Gastrocnemius medialis (tissue), 4 donors: ENCODE measurements around the gene KLHL18.

Source experiments
- POLR2A ChIP-seq, 2 donors: fragments of 450-650 bp; IDR thresholded peaks; one replicate each; pipeline ENCODE4 v1.6.1; 2017; ENCODE audit warnings: antibody characterized with exemption in 2 of 2, mild to moderate bottlenecking in 2 of 2, moderate library complexity in 2 of 2
- TF ChIP-seq, protein P1 (sequence below), 5 experiments: fragments of 450-650 bp in 3 of 5; fragments of 200-600 bp in 2 of 5; sonication (generic) in 2 of 5; IDR thresholded peaks in 4 of 5; conservative IDR thresholded peaks in 1 of 5; 1 replicate in 4 of 5; 2 replicates in 1 of 5; pipeline ENCODE4 v1.5.1; 2016 to 2019; ENCODE audit warnings: antibody characterized with exemption in 5 of 5, mild to moderate bottlenecking in 3 of 5, moderate library complexity in 3 of 5

DNA sequence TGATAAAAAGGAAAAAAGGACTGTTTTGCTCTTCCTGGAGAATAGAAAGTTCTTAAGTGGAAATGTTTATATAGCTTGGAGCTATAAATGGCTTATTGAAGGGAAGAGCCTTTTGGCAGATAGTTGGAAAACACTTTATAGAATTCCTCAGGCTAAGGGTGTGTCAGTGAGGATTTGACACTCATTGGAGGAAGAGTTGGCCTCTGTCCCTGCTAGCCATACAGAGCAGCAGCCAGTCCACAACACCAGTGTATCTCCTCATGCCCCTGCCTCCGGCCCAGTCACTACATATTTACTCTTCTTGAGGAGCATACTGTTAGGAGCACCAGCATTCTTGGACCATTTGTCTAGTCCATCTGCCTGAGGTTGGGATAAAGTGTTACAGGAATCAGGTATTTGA is 36.2 kb downstream of the KLHL18 start:
- TF ChIP-seq, protein P1, sequence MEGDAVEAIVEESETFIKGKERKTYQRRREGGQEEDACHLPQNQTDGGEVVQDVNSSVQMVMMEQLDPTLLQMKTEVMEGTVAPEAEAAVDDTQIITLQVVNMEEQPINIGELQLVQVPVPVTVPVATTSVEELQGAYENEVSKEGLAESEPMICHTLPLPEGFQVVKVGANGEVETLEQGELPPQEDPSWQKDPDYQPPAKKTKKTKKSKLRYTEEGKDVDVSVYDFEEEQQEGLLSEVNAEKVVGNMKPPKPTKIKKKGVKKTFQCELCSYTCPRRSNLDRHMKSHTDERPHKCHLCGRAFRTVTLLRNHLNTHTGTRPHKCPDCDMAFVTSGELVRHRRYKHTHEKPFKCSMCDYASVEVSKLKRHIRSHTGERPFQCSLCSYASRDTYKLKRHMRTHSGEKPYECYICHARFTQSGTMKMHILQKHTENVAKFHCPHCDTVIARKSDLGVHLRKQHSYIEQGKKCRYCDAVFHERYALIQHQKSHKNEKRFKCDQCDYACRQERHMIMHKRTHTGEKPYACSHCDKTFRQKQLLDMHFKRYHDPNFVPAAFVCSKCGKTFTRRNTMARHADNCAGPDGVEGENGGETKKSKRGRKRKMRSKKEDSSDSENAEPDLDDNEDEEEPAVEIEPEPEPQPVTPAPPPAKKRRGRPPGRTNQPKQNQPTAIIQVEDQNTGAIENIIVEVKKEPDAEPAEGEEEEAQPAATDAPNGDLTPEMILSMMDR (IDR thresholded peaks at IDR 0.05 in 4 of 5, conservative IDR thresholded peaks at IDR 0.05 in 1 of 5): no peak
- TF ChIP-seq POLR2A (IDR thresholded peaks at IDR 0.05): no peak
